K562 (cell line): ENCODE measurements around the gene FEN1. TPM values are rescaled to one million over a fixed set of nuclear protein-coding genes. Genes with fewer than 3 reads are reported as not detected.

ENCODE experiments used
- ATAC-seq: fragments of 200-7000 bp; cut with Tn5 transposase; 3 replicates; pipeline ENCODE4 v1.9.1; 2020; ENCODE audit warnings: moderate library complexity
- BruUV-seq: library from RNA; stranded (reverse); fragments of 400-500 nt; replicated peaks from 2 replicates; lab custom pipeline; 2021; lab: Mats Ljungman, UMichigan
- CTCF ChIA-PET: fragments of 300-600 bp; formaldehyde crosslinking; extraction: SDS; loops from one replicate; lab custom pipeline; 2021; ENCODE audit warnings: low intra/inter-chr PET ratio; lab: Yijun Ruan, JAX
- POLR2A ChIA-PET: fragments of 300-600, 350-650 bp; sonication (Branson Sonifier 250); formaldehyde crosslinking; extraction: SDS; loops from one replicate; lab custom pipeline; 2021; ENCODE audit warnings: antibody characterized with exemption, inconsistent platforms; lab: Yijun Ruan, JAX
- DNase-seq, 4 experiments: peaks; one replicate each; pipeline versions ENCODE4 v3.0.0 to v3.0.0-alpha.2; 2011 to 2018; ENCODE audit warnings: low spot score in 3 of 4, mixed read lengths in 3 of 4; ENCODE audit errors: extremely low read depth in 1 of 4
- FAIRE-seq: peaks from 2 replicates; lab custom pipeline; 2011; peaks lifted over from hg19 to GRCh38; lab: Jason Lieb, UNC
- H2AFZ ChIP-seq: 2 replicates; pipeline ENCODE4 v1.6.0; 2011; ENCODE audit warnings: low read depth, low read length, control low read depth, inconsistent platforms
- H3K27ac ChIP-seq: fragments of 200-600 bp; 3 replicates; pipeline ENCODE4 v1.8.0; 2011; ENCODE audit warnings: low read depth, mild to moderate bottlenecking, control low read depth, inconsistent platforms, low read length, moderate library complexity, mixed read lengths; ENCODE audit errors: extremely low read depth
- H3K27me3 ChIP-seq, 2 experiments: fragments of 300-600 bp in 1 of 2; 2 replicates in 1 of 2; 3 replicates in 1 of 2; pipeline versions ENCODE4 v1.6.0 to v1.8.0; 2011; ENCODE audit warnings: inconsistent platforms in 2 of 2, low read length in 2 of 2, mild to moderate bottlenecking in 1 of 2, mixed read lengths in 1 of 2, moderate library complexity in 1 of 2; ENCODE audit not compliant: control insufficient read depth in 2 of 2, insufficient read depth in 2 of 2
- H3K36me3 ChIP-seq: fragments of 300-600 bp; 3 replicates; pipeline ENCODE4 v1.8.0; 2011; ENCODE audit warnings: mild to moderate bottlenecking, low read length, inconsistent platforms; ENCODE audit not compliant: control insufficient read depth, insufficient read depth
- H3K4me1 ChIP-seq, 2 experiments: fragments of 200-600 bp in 1 of 2; replicated peaks in 1 of 2; 2 replicates in 1 of 2; 3 replicates in 1 of 2; pipeline versions ENCODE4 v1.5.1 to v1.8.0; 2011; ENCODE audit warnings: inconsistent platforms in 2 of 2, low read length in 2 of 2, mild to moderate bottlenecking in 1 of 2, mixed read lengths in 1 of 2, moderate library complexity in 1 of 2; ENCODE audit not compliant: control insufficient read depth in 2 of 2, insufficient read depth in 2 of 2
- H3K4me2 ChIP-seq: 2 replicates; pipeline ENCODE4 v1.6.1; 2011; ENCODE audit warnings: low read length, control low read depth, inconsistent platforms, mixed read lengths; ENCODE audit not compliant: insufficient read depth
- H3K4me3 ChIP-seq: fragments of 200-600 bp; sonication (generic), shearing (Covaris generic); 2 replicates; pipeline ENCODE4 v1.5.1; 2016; ENCODE audit warnings: control low read depth, inconsistent platforms
- H3K79me2 ChIP-seq: fragments of 200-600 bp; 3 replicates; pipeline ENCODE4 v1.8.0; 2011; ENCODE audit warnings: low read length, inconsistent platforms; ENCODE audit not compliant: control insufficient read depth, insufficient read depth
- H3K9ac ChIP-seq, 2 experiments: 2 replicates each; pipeline versions ENCODE4 v1.6.0 to v1.6.1; 2011; ENCODE audit warnings: low read depth in 2 of 2, low read length in 2 of 2, control low read depth in 1 of 2, inconsistent platforms in 1 of 2, mild to moderate bottlenecking in 1 of 2, mixed read lengths in 1 of 2; ENCODE audit not compliant: insufficient read depth in 1 of 2
- H3K9me1 ChIP-seq: one replicate; pipeline ENCODE4 v1.6.0; 2011; ENCODE audit warnings: inconsistent platforms, mild to moderate bottlenecking, low read length, moderate library complexity; ENCODE audit not compliant: control insufficient read depth, insufficient read depth
- H3K9me3 ChIP-seq: replicated peaks from 2 replicates; pipeline ENCODE4 v1.5.1; 2011; ENCODE audit warnings: low read depth, low read length, inconsistent platforms; ENCODE audit not compliant: control insufficient read depth, insufficient read depth
- H4K20me1 ChIP-seq: replicated peaks from 2 replicates; pipeline ENCODE4 v1.6.1; 2011; ENCODE audit warnings: low read length, inconsistent platforms, mixed read lengths; ENCODE audit not compliant: control insufficient read depth, insufficient read depth
- BRCA1 ChIP-seq, 2 experiments: fragments of 450-650 bp in 1 of 2; sonication (generic) in 1 of 2; formaldehyde crosslinking in 1 of 2; IDR thresholded peaks; 2 replicates each; pipeline versions ENCODE4 v1.5.0 to v1.6.1; 2017 to 2020; ENCODE audit warnings: mild to moderate bottlenecking in 1 of 2, missing genetic modification reagents in 1 of 2
- ETV5 ChIP-seq: sonication (generic); formaldehyde crosslinking; IDR thresholded peaks from 2 replicates; pipeline ENCODE4 v1.4.0; 2020; ENCODE audit warnings: low read depth, mild to moderate bottlenecking, missing genetic modification reagents
- FOXJ2 ChIP-seq: fragments of 200-800 bp; sonication (Bioruptor generic); IDR thresholded peaks from 2 replicates; pipeline ENCODE4 v1.6.1; 2016; ENCODE audit warnings: missing genetic modification characterization, missing compliant biosample characterization
- FOXM1 ChIP-seq, 2 experiments: fragments of 450-650 bp in 1 of 2; sonication (generic) in 1 of 2; formaldehyde crosslinking in 1 of 2; IDR thresholded peaks; 2 replicates each; pipeline versions ENCODE4 v1.6.1 to v1.9.0; 2017 to 2022; ENCODE audit warnings: low read depth in 2 of 2, mild to moderate bottlenecking in 2 of 2, missing genetic modification reagents in 1 of 2, moderate library complexity in 1 of 2
- KLF13 ChIP-seq: fragments of 450-650 bp; IDR thresholded peaks from 2 replicates; pipeline ENCODE4 v1.6.1; 2016; ENCODE audit warnings: missing genetic modification characterization, low read depth, mild to moderate bottlenecking, missing compliant biosample characterization, moderate library complexity, borderline replicate concordance
- MCM2 ChIP-seq: fragments of 450-650 bp; IDR thresholded peaks from 2 replicates; pipeline ENCODE4 v1.6.1; 2017; ENCODE audit warnings: low read depth, mild to moderate bottlenecking
- RB1 ChIP-seq: fragments of 450-650 bp; IDR thresholded peaks from 2 replicates; pipeline ENCODE4 v1.6.1; 2017; ENCODE audit warnings: low read depth, mild to moderate bottlenecking
- RBM39 ChIP-seq: fragments of 200-400 bp; formaldehyde crosslinking; optimal IDR thresholded peaks from 2 replicates; pipeline ENCODE3; 2018; ENCODE audit warnings: low read depth, low read length
- SMARCA4 ChIP-seq: fragments of 450-650 bp; IDR thresholded peaks from 2 replicates; pipeline ENCODE4 v1.6.1; 2016
- TGIF2 ChIP-seq: sonication (generic); formaldehyde crosslinking; IDR thresholded peaks from 2 replicates; pipeline ENCODE4 v1.8.1; 2022; ENCODE audit warnings: mild to moderate bottlenecking, missing genetic modification reagents, moderate library complexity
- TSC22D4 ChIP-seq: fragments of 450-650 bp; IDR thresholded peaks from 2 replicates; pipeline ENCODE4 v1.6.1; 2016; ENCODE audit warnings: missing genetic modification characterization, missing biosample characterization, control low read depth
- ZBTB7A ChIP-seq: IDR thresholded peaks from 2 replicates; pipeline ENCODE4 v1.6.1; 2011; ENCODE audit warnings: low read depth, mild to moderate bottlenecking, low read length, moderate library complexity, borderline replicate concordance; ENCODE audit not compliant: control insufficient read depth
- ZFP91 ChIP-seq: sonication (generic); formaldehyde crosslinking; IDR thresholded peaks from 2 replicates; pipeline ENCODE4 v1.8.0; 2022; ENCODE audit warnings: mild to moderate bottlenecking, missing genetic modification reagents
- ZNF134 ChIP-seq: fragments of 250-450 bp; sonication (Bioruptor Pico); conservative IDR thresholded peaks from 2 replicates; pipeline ENCODE4 v1.4.0; 2020
- ZNF274 ChIP-seq: IDR thresholded peaks from 2 replicates; pipeline ENCODE4 v1.6.1; 2011; ENCODE audit warnings: low read depth, mild to moderate bottlenecking, low read length, moderate library complexity, borderline replicate concordance
- ZNF282 ChIP-seq: sonication (generic); formaldehyde crosslinking; IDR thresholded peaks from 2 replicates; pipeline ENCODE4 v1.8.1; 2023; ENCODE audit warnings: missing genetic modification reagents
- ZNF584 ChIP-seq: fragments of 200-800 bp; sonication (Bioruptor generic); IDR thresholded peaks from 2 replicates; pipeline ENCODE4 v1.6.1; 2016; ENCODE audit warnings: low read depth, mild to moderate bottlenecking, missing genetic modification characterization, missing compliant biosample characterization
- ZSCAN29 ChIP-seq: fragments of 450-650 bp; IDR thresholded peaks from 2 replicates; pipeline ENCODE4 v1.6.1; 2017
- WGBS: fragments of 100-300 bp; shearing (Covaris generic); methylation state at CpG from one replicate; pipeline ENCODE4 v1.1.6; 2016; ENCODE audit warnings: low coverage, mixed read lengths; ENCODE audit not compliant: insufficient coverage; ENCODE audit errors: missing lambda C conversion rate; 5-methylcytosine and 5-hydroxymethylcytosine counted together
- in situ Hi-C: fragments of 300-500 bp; cut with MboI; formaldehyde crosslinking; loops from 4 replicates; pipeline ENCODE4 v1.15.0; 2018; ENCODE audit warnings: inconsistent platforms, mixed read lengths
- intact Hi-C: fragments of 100-400 bp; cut with micrococcal nuclease; formaldehyde crosslinking; loops from 2 replicates; pipeline ENCODE4 v1.14.2; 2022
- polyA plus RNA-seq, 8 experiments: library from polyadenylated mRNA; depleted of rRNA in 4 of 8; stranded (reverse) in 5 of 8; unstranded in 3 of 8; fragments of >200 nt; fragmentation: Nextera tagmentation in 2 of 8; fragmentation: Illumina TruSeq in 1 of 8; extraction: Ambion mirVana in 2 of 8; extraction: Trizol in 1 of 8; gene quantifications; 2 replicates each; pipeline versions ENCODE4 v1.2.1 to v1.2.3, GENCODE V29; 2011 to 2014; ENCODE audit warnings: inconsistent platforms in 1 of 8, missing spikeins in 1 of 8
- total RNA-seq, 7 experiments: library from RNA; depleted of rRNA in 6 of 7; stranded (reverse); fragments of >200 nt in 6 of 7; fragmentation: Illumina TruSeq in 2 of 7; extraction: Trizol in 2 of 7; gene quantifications; 2 replicates each; pipeline versions ENCODE4 v1.2.1 to v1.2.3, GENCODE V29; 2011 to 2021; ENCODE audit warnings: low replicate concordance in 1 of 7
- TF ChIP-seq, protein P1 (sequence below): IDR thresholded peaks from 2 replicates; pipeline ENCODE4 v1.6.1; 2014; ENCODE audit warnings: antibody characterized with exemption
- TF ChIP-seq, protein P2 (sequence below): fragments of 450-650 bp; formaldehyde crosslinking; IDR thresholded peaks from 2 replicates; pipeline ENCODE4 v1.4.0; 2022; ENCODE audit warnings: mild to moderate bottlenecking, moderate library complexity

FEN1 gene
- total and polyA plus RNA-seq, 9 of the 15 experiments (the other 6 are each of a cell fraction or from before 2014, with no cell fraction given), result 58.1 to 156 (median 137) TPM

GRCh38 chr11:61833926-61834277 lies 41.2 kb downstream of the FEN1 start:
- BruUV-seq, result no TSS peak
- Histone ChIP-seq H3K9me3 (no peaks in the 10 kb centered on the region), H3K4me1 (peaks cover 51 to 63% of the 10 kb centered on the region in 2 experiments), H3K4me2 (peak overlapping the region; percentile 73), H3K27ac (peak overlapping the region; percentile 100), H3K36me3 (no peaks in the 10 kb centered on the region), H4K20me1 (no peaks in the 10 kb centered on the region), H2AFZ (peak overlapping the region; percentile 61; the same call in 1 of the 2 replicates), H3K9me1 (peaks cover 15% of the 10 kb centered on the region), H3K9ac (peak overlapping the region; percentile 86 to 93), H3K79me2 (peaks cover 36% of the 10 kb centered on the region; the same call in 2 of the 3 replicates), H3K4me3 (no peak overlapping the region), H3K27me3 (no peaks in the 10 kb centered on the region)
- ChIA-PET POLR2A (interaction anchor here (0.6 to 2.3 kb wide), 9 partner anchors 9 to 47 kb away, joined by 3 to 8 read pairs (median 4); no protein-coding TSS in a partner anchor), CTCF (no interaction called here)
- in situ Hi-C loops (no loop called here), intact Hi-C loops (loop anchor here (1.0 to 2.0 kb wide), 2 partner anchors 17 to 37 kb away; partner anchors contain the start of gene FADS1)
- ATAC-seq (peak; percentile 8; the same call in 2 of the 3 replicates), FAIRE-seq (peak; percentile 23), DNase-seq (peak in 2 of 4 experiments; percentile 14 to 40)
- WGBS, result 78% methylated on average over 12 of the region's 12 CpGs
- TF ChIP-seq ZFP91 (0 out of 2 replicates have a peak, but pooled peaks have one; percentile 29), MCM2 (no peak), RBM39 (no peak), FOXM1 (IDR thresholded peaks at IDR 0.05; ENCODE audit: low read depth) (no peak), FOXM1 (CRISPR knock-in tag; IDR thresholded peaks at IDR 0.05; ENCODE audit: low read depth) (0 out of 2 replicates have a peak, but pooled peaks have one; percentile 77), ETV5 (CRISPR knock-in tag) (no peak), ZNF134 (CRISPR knock-in tag) (no peak), SMARCA4 (no peak), ZBTB7A (peak; percentile 15; the same call in 1 of the 2 replicates), TSC22D4 (no peak), RB1 (0 out of 2 replicates have a peak, but pooled peaks have one; percentile 7), TGIF2 (CRISPR knock-in tag) (no peak), FOXJ2 (tag) (no peak), KLF13 (tag) (no peak), ZSCAN29 (no peak), ZNF282 (CRISPR knock-in tag) (no peak), ZNF274 (no peak), BRCA1 (IDR thresholded peaks at IDR 0.05) (no peak), BRCA1 (CRISPR knock-in tag; IDR thresholded peaks at IDR 0.05) (no peak), ZNF584 (peak; percentile 38; the same call in 1 of the 2 replicates)
- TF ChIP-seq, protein P1, sequence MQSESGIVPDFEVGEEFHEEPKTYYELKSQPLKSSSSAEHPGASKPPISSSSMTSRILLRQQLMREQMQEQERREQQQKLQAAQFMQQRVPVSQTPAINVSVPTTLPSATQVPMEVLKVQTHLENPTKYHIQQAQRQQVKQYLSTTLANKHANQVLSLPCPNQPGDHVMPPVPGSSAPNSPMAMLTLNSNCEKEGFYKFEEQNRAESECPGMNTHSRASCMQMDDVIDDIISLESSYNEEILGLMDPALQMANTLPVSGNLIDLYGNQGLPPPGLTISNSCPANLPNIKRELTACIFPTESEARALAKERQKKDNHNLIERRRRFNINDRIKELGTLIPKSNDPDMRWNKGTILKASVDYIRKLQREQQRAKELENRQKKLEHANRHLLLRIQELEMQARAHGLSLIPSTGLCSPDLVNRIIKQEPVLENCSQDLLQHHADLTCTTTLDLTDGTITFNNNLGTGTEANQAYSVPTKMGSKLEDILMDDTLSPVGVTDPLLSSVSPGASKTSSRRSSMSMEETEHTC, result no peak
- TF ChIP-seq, protein P2, sequence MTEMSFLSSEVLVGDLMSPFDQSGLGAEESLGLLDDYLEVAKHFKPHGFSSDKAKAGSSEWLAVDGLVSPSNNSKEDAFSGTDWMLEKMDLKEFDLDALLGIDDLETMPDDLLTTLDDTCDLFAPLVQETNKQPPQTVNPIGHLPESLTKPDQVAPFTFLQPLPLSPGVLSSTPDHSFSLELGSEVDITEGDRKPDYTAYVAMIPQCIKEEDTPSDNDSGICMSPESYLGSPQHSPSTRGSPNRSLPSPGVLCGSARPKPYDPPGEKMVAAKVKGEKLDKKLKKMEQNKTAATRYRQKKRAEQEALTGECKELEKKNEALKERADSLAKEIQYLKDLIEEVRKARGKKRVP (CRISPR knock-in tag), result no peak
